ENCODE data around the gene CD74.

DNA sequence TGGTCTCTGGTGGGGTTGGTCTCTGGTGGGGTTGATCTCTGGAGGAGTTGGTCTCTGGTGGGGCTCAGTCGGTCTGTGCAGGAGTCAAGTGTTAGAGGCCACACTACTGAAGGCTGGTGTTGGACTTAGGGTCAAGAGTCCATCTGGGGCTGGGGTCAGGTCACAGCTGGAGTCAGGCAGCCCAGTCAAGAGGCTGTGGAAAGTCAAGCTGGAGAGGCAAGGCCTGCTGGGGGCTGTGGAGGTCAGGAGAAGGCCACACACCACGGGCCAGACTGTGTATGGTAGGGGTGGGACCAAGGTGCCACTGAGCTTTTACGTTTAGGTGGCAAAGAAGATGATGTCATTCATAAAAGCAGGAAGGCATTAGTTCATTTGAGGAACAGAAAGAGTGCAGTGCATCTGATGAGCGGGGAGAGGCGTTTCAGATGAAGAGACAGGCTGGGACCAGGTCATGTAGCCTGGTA is 16.7 kb upstream of the CD74 start:
- TF ChIP-seq, protein P1, sequence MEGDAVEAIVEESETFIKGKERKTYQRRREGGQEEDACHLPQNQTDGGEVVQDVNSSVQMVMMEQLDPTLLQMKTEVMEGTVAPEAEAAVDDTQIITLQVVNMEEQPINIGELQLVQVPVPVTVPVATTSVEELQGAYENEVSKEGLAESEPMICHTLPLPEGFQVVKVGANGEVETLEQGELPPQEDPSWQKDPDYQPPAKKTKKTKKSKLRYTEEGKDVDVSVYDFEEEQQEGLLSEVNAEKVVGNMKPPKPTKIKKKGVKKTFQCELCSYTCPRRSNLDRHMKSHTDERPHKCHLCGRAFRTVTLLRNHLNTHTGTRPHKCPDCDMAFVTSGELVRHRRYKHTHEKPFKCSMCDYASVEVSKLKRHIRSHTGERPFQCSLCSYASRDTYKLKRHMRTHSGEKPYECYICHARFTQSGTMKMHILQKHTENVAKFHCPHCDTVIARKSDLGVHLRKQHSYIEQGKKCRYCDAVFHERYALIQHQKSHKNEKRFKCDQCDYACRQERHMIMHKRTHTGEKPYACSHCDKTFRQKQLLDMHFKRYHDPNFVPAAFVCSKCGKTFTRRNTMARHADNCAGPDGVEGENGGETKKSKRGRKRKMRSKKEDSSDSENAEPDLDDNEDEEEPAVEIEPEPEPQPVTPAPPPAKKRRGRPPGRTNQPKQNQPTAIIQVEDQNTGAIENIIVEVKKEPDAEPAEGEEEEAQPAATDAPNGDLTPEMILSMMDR (IDR thresholded peaks at IDR 0.05 in 4 of 5, conservative IDR thresholded peaks at IDR 0.05 in 1 of 5), result no peak
- no peak for TF ChIP-seq POLR2A (IDR thresholded peaks at IDR 0.05)

Data from gastrocnemius medialis (tissue), 4 donors.